ENCODE results near the gene CERS4. TPM values are rescaled to one million over a fixed set of nuclear protein-coding genes. Genes with fewer than 3 reads are reported as not detected.

The CERS4 gene
- total RNA-seq, 1 experiment from 2014 or later: 7.2 TPM

DNA sequence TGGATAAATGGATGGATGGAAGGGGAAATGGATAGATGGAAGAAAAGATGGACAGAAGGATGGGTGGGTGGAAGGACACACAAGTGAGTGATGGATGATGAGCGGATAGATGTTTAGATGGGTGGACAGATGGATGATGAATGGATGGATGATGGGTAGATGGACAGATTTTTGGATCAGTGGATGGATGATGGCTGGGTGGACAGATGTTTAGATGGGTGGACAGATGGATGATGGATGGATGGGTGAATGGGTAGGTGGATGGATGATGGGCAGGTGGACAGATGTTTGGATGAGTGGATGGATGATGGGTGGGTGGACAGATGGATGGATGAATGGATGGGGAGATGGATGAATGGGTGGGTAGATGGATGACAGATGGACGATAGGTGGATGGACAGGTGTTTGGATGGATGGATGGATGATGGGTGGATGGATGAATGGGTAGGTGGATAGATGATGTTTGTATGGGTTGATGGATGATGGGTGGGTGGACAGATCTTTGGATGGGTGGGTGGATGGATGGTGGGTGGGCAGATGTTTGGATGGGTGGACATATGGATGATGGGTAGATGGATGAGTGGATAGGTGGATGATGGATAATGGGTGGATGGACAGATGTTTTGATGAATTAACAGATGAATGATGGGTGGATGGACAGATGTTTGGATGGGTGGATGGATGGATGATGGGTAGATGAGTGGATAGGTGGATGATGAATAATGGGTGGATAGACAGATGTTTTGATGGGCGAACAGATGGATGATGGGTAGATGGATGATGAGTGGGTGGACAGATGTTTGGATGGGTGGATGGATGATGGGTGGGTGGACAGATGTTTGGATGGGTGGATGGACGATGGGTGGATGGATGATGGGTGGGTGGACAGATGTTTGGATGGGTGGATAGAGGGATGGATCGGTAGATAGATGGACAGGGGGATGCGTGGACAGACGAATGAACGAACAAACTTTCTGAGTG, 39.5 kb downstream of the CERS4 start:
- intact Hi-C loops (cut with micrococcal nuclease; ENCODE audit: unreplicated experiment): no loop called here
- DNase-seq: no peak
- BruUV-seq (replicated peaks): no TSS peak
- ChIA-PET POLR2A (ENCODE audit: unreplicated experiment) (no interaction called here), CTCF (no interaction called here)
- Histone ChIP-seq H4K20me1 (ENCODE audit: insufficient read depth) (no peaks in the 10 kb centered on the region), H3K79me2 (ENCODE audit: low read depth) (no peaks in the 10 kb centered on the region), H3K9me3 (ENCODE audit: insufficient read depth, low read depth) (no peaks in the 10 kb centered on the region), H3K9me2 (ENCODE audit: insufficient read depth) (no peaks in the 10 kb centered on the region), H3F3A (ENCODE audit: insufficient read depth, low read depth) (no peaks in the 10 kb centered on the region), H3K4me3 (no peak overlapping the region), H3K27ac (no peak overlapping the region), H3K36me3 (ENCODE audit: low read depth) (no peaks in the 10 kb centered on the region), H3K4me1 (replicated peaks; ENCODE audit: insufficient read depth) (no peaks in the 10 kb centered on the region; the same call in 1 of the 2 replicates), H2AFZ (no peak overlapping the region), H3K27me3 (ENCODE audit: insufficient read depth, low read depth) (no peaks in the 10 kb centered on the region), H3K4me2 (no peak overlapping the region)
- no peak for TF ChIP-seq EZH2 (IDR thresholded peaks at IDR 0.05; ENCODE audit: low read depth)
- TF ChIP-seq, protein P1, sequence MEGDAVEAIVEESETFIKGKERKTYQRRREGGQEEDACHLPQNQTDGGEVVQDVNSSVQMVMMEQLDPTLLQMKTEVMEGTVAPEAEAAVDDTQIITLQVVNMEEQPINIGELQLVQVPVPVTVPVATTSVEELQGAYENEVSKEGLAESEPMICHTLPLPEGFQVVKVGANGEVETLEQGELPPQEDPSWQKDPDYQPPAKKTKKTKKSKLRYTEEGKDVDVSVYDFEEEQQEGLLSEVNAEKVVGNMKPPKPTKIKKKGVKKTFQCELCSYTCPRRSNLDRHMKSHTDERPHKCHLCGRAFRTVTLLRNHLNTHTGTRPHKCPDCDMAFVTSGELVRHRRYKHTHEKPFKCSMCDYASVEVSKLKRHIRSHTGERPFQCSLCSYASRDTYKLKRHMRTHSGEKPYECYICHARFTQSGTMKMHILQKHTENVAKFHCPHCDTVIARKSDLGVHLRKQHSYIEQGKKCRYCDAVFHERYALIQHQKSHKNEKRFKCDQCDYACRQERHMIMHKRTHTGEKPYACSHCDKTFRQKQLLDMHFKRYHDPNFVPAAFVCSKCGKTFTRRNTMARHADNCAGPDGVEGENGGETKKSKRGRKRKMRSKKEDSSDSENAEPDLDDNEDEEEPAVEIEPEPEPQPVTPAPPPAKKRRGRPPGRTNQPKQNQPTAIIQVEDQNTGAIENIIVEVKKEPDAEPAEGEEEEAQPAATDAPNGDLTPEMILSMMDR (conservative IDR thresholded peaks at IDR 0.05): no peak

DNA sequence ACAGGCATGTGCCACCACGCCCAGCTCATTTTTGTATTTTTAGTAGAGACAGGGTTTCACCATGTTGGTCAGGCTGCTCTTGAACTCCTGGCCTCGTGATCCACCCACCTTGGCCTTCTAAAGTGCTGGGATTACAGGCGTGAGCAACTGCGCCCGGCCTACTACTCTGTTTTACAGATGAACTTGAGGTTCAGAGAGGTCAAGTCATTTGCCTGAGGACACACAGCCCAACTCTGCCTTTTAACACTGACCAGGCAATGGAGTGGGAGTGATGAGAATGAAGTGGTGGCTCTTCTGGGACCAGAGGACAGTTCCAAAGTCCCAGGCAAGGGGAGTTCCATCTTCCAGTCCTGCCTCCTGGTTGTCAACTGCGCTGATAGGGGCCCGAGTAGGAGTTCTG, 41.4 kb downstream of the CERS4 start:
- Histone ChIP-seq H3K4me1 (replicated peaks; ENCODE audit: insufficient read depth) (no peaks in the 10 kb centered on the region), H3K79me2 (ENCODE audit: low read depth) (no peaks in the 10 kb centered on the region), H3F3A (ENCODE audit: insufficient read depth, low read depth) (no peaks in the 10 kb centered on the region), H3K36me3 (ENCODE audit: low read depth) (no peaks in the 10 kb centered on the region), H3K27me3 (ENCODE audit: insufficient read depth, low read depth) (no peaks in the 10 kb centered on the region), H3K9me2 (ENCODE audit: insufficient read depth) (no peaks in the 10 kb centered on the region), H3K27ac (no peak overlapping the region), H4K20me1 (ENCODE audit: insufficient read depth) (no peaks in the 10 kb centered on the region), H2AFZ (no peak overlapping the region), H3K9me3 (ENCODE audit: insufficient read depth, low read depth) (no peaks in the 10 kb centered on the region), H3K4me3 (no peak overlapping the region), H3K4me2 (no peak overlapping the region)
- no peak for DNase-seq
- POLR2A ChIA-PET (ENCODE audit: unreplicated experiment): no interaction called here
- BruUV-seq (replicated peaks): no TSS peak
- intact Hi-C loops (cut with micrococcal nuclease; ENCODE audit: unreplicated experiment): loop anchor here (5.0 to 10.0 kb wide), 2 partner anchors 323 to 396 kb away; partner anchors contain the start of gene CTXN1
- CTCF ChIA-PET: no interaction called here
- TF ChIP-seq EZH2 (IDR thresholded peaks at IDR 0.05; ENCODE audit: low read depth): no peak
- TF ChIP-seq, protein P1 (conservative IDR thresholded peaks at IDR 0.05): no peak

DNA sequence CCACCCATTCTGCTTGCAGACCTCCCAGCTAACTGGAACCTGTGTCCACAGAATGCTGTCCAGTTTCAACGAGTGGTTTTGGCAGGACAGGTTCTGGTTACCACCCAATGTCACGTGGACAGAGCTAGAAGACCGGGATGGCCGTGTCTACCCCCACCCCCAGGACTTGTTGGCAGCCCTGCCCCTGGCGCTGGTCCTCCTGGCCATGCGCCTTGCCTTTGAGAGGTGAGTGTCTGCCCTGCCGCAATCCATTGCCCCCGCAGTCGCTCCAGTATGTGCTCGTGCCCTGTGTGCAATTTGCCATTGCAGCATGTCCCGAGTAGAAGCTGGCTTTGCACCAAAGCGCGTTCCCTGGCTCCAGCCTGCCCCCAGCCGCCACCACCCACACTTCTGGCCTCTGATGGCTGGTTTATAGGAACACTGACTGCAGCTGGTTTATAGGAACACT, 41.9 kb downstream of the CERS4 start:
- Histone ChIP-seq H3K79me2 (ENCODE audit: low read depth) (no peaks in the 10 kb centered on the region), H3K27ac (no peak overlapping the region), H3K9me3 (ENCODE audit: insufficient read depth, low read depth) (no peaks in the 10 kb centered on the region), H2AFZ (no peak overlapping the region), H3K9me2 (ENCODE audit: insufficient read depth) (no peaks in the 10 kb centered on the region), H3K4me2 (no peak overlapping the region), H3K4me1 (replicated peaks; ENCODE audit: insufficient read depth) (no peaks in the 10 kb centered on the region), H3F3A (ENCODE audit: insufficient read depth, low read depth) (no peaks in the 10 kb centered on the region), H3K36me3 (ENCODE audit: low read depth) (no peaks in the 10 kb centered on the region), H4K20me1 (ENCODE audit: insufficient read depth) (no peaks in the 10 kb centered on the region), H3K27me3 (ENCODE audit: insufficient read depth, low read depth) (no peaks in the 10 kb centered on the region), H3K4me3 (no peak overlapping the region)
- ChIA-PET CTCF (interaction anchor here (1.0 kb wide), 1 partner anchor 47 kb away, joined by 5 read pairs; no protein-coding TSS in a partner anchor), POLR2A (ENCODE audit: unreplicated experiment) (no interaction called here)
- no peak for TF ChIP-seq EZH2 (IDR thresholded peaks at IDR 0.05; ENCODE audit: low read depth)
- intact Hi-C loops (cut with micrococcal nuclease; ENCODE audit: unreplicated experiment): loop anchor here (5.0 to 10.0 kb wide), 2 partner anchors 324 to 396 kb away; partner anchors contain the start of gene CTXN1
- DNase-seq: no peak
- no TSS peak for BruUV-seq (replicated peaks)
